SIG-M5 treated with dmso at 0.1 percent for 504 hours (cell line): ENCODE measurements around the gene FYB1.

Experiments used
- DNase-seq: peaks from one replicate; lab custom pipeline; 2025; ENCODE audit not compliant: unreplicated experiment; lab: John Stamatoyannopoulos, UW

The FYB1 gene

GRCh38 chr5:39164529-39165402 lies 54.6 kb downstream of the FYB1 start:
- no peak for DNase-seq

GRCh38 chr5:39164016-39164415 lies 55.3 kb downstream of the FYB1 start:
- DNase-seq, result no peak

- DNase-seq, result no peak
Measured at GRCh38 chr5:39161578-39161977, 57.8 kb downstream of the FYB1 start.

- DNase-seq, result no peak
Measured at GRCh38 chr5:39160576-39161213, 58.7 kb downstream of the FYB1 start.

- no peak for DNase-seq
Measured at GRCh38 chr5:39159811-39160490, 59.4 kb downstream of the FYB1 start.

GRCh38 chr5:39158786-39159185 lies 60.6 kb downstream of the FYB1 start:
- no peak for DNase-seq

GRCh38 chr5:39158127-39158593 lies 61.2 kb downstream of the FYB1 start:
- DNase-seq, result no peak

- no peak for DNase-seq
Measured at GRCh38 chr5:39157701-39158100, 61.7 kb downstream of the FYB1 start.

GRCh38 chr5:39156082-39156481 lies 63.3 kb downstream of the FYB1 start:
- no peak for DNase-seq

- DNase-seq, result peak; percentile 85
Measured at GRCh38 chr5:39151745-39152144, 67.6 kb downstream of the FYB1 start.

- DNase-seq, result no peak
Measured at GRCh38 chr5:39149966-39150365, 69.4 kb downstream of the FYB1 start.

GRCh38 chr5:39148983-39149534 lies 70.3 kb downstream of the FYB1 start:
- DNase-seq, result peak; percentile 14

- no peak for DNase-seq
Measured at GRCh38 chr5:39146831-39147540, 72.4 kb downstream of the FYB1 start.

GRCh38 chr5:39143151-39143860 lies 76.1 kb downstream of the FYB1 start:
- no peak for DNase-seq

GRCh38 chr5:39140558-39141168 lies 78.7 kb downstream of the FYB1 start:
- DNase-seq, result no peak

GRCh38 chr5:39138892-39139291 lies 80.5 kb downstream of the FYB1 start:
- no peak for DNase-seq

GRCh38 chr5:39137819-39138451 lies 81.4 kb downstream of the FYB1 start:
- no peak for DNase-seq

- no peak for DNase-seq
Measured at GRCh38 chr5:39137391-39137790, 82.0 kb downstream of the FYB1 start.

GRCh38 chr5:39132792-39133191 lies 86.6 kb downstream of the FYB1 start:
- no peak for DNase-seq
